ENCODE measurements around the gene TCF3.

TCF3 gene

DNA sequence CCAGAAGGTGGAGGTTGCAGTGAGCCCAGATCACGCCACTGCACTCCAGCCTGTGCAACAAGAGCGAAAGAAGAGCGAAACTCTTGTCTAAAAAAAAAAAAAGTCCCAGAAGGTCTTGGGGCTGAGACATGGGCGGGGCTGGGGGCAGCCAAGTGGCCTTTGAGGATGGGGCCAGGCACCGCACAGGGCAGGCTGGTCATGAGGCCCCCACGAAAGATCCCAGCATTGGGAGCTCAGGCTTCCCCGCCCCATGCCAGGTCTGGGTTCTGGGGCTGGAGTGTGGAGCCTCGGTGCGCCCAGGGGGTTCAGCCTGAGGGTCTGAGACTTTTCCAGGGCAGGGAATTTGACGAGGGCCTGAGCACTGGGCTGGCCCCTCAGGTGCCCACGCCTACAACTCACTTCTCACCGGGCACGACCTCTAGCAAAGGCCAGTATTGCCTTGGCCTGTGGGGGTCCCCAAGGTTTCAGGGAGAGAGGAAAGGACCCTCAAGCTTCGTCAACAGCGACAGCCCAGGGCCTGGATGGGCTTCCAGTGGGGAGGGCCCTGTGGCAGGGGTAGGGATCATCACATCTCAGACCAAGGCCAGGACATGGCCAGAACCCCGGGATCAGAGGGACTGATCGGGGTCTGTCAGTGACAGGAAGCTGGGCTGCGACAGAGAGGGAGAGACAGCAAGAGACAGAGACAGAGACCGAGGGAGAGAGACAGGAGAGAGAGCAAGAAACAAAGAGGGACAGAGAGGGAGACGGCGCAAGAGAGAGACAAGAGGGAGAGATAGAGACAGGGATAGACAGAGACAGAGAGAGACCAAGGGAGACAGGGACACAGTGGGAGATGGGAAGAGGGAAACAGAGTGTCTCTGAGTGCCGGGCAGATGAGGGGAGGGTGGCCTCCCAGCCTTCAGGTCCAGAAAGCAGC is 76.8 kb downstream of the TCF3 start:
- Histone ChIP-seq H3K27me3 (ENCODE audit: insufficient read depth, low read length, poor library complexity, severe bottlenecking) (no peaks in the 10 kb centered on the region), H3K9me2 (replicated peaks; ENCODE audit: low read depth, low read length) (no peaks in the 10 kb centered on the region), H3K36me3 (ENCODE audit: insufficient read depth, low read length) (peaks cover 34% of the 10 kb centered on the region; the same call in 1 of the 2 replicates), H3K79me2 (ENCODE audit: insufficient read depth, low read length) (no peaks in the 10 kb centered on the region), H2AFZ (ENCODE audit: low read length) (no peak overlapping the region), H3K4me2 (ENCODE audit: low read depth, low read length, poor library complexity, severe bottlenecking) (no peak overlapping the region), H4K20me1 (ENCODE audit: insufficient read depth, low read length, poor library complexity, severe bottlenecking) (no peaks in the 10 kb centered on the region), H3K9me3 (ENCODE audit: insufficient read depth, low read depth, low read length) (no peaks in the 10 kb centered on the region), H3K9ac (ENCODE audit: low read depth, low read length, poor library complexity, severe bottlenecking) (no peak overlapping the region), H3F3A (ENCODE audit: low read depth) (no peaks in the 10 kb centered on the region), H3K4me1 (ENCODE audit: insufficient read depth, low read length, poor library complexity, severe bottlenecking) (no peaks in the 10 kb centered on the region), H3K4me3 (ENCODE audit: low read length, poor library complexity, severe bottlenecking) (no peak overlapping the region)
- TF ChIP-seq EZH2phosphoT487 (IDR thresholded peaks at IDR 0.05; ENCODE audit: borderline replicate concordance), result no peak
- TF ChIP-seq, protein P1, sequence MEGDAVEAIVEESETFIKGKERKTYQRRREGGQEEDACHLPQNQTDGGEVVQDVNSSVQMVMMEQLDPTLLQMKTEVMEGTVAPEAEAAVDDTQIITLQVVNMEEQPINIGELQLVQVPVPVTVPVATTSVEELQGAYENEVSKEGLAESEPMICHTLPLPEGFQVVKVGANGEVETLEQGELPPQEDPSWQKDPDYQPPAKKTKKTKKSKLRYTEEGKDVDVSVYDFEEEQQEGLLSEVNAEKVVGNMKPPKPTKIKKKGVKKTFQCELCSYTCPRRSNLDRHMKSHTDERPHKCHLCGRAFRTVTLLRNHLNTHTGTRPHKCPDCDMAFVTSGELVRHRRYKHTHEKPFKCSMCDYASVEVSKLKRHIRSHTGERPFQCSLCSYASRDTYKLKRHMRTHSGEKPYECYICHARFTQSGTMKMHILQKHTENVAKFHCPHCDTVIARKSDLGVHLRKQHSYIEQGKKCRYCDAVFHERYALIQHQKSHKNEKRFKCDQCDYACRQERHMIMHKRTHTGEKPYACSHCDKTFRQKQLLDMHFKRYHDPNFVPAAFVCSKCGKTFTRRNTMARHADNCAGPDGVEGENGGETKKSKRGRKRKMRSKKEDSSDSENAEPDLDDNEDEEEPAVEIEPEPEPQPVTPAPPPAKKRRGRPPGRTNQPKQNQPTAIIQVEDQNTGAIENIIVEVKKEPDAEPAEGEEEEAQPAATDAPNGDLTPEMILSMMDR (conservative IDR thresholded peaks at IDR 0.05; ENCODE audit: low read length), result no peak

DNA sequence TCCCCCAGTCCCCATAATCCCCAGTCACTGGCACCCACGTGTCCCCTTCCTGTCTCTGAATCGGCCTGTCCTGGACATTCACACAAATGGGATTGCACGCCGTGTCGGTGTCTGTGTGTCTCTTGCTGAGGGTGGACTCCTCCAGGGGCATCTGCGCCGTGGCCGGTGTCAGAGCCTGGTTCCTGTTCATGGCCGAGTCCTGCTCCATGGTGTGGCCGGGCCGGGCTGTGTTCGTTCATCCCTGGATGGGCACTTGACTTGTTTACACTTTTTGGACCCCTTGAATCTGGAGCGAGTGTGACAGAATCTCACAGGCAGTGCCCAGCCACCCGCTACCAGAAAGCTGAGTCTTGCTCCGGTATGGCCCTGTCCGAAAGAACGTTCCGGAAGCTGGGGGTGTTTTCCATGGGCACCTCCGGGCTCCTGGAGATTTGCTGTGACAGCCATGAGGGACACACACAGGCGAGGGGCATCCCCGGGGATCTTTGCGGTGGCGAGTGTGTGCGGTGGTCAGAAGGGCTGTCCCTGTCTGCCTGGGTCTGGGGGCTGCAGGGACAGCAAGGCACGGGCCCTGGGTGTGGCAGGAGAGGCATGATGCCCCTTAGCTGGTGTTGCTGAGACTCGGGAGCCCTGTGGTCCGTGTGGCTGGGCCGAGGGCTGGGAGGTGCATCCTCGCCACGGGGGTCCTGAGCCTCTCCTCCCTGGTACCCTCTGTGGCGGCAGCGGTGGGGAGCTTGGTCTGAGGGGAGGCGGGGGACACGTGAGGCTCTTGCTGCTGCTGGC is 77.9 kb downstream of the TCF3 start:
- no peaks in the 10 kb centered on the region for H3K27me3 ChIP-seq (ENCODE audit: insufficient read depth, low read length, poor library complexity, severe bottlenecking)
- no peak for TF ChIP-seq EZH2phosphoT487 (IDR thresholded peaks at IDR 0.05; ENCODE audit: borderline replicate concordance)
- TF ChIP-seq, protein P1 (conservative IDR thresholded peaks at IDR 0.05; ENCODE audit: low read length), result no peak
- H3K9me2 ChIP-seq (replicated peaks; ENCODE audit: low read depth, low read length), result no peaks in the 10 kb centered on the region
- H4K20me1 ChIP-seq (ENCODE audit: insufficient read depth, low read length, poor library complexity, severe bottlenecking), result no peaks in the 10 kb centered on the region
- no peaks in the 10 kb centered on the region for H3K9me3 ChIP-seq (ENCODE audit: insufficient read depth, low read depth, low read length)
- no peaks in the 10 kb centered on the region for H3K4me1 ChIP-seq (ENCODE audit: insufficient read depth, low read length, poor library complexity, severe bottlenecking)
- H3K79me2 ChIP-seq (ENCODE audit: insufficient read depth, low read length), result no peaks in the 10 kb centered on the region
- H3F3A ChIP-seq (ENCODE audit: low read depth), result no peaks in the 10 kb centered on the region
- H3K4me3 ChIP-seq (ENCODE audit: low read length, poor library complexity, severe bottlenecking), result no peak overlapping the region
- H3K36me3 ChIP-seq (ENCODE audit: insufficient read depth, low read length), result peaks cover 24% of the 10 kb centered on the region; the same call in 1 of the 2 replicates
- H3K4me2 ChIP-seq (ENCODE audit: low read depth, low read length, poor library complexity, severe bottlenecking), result no peak overlapping the region
- no peak overlapping the region for H2AFZ ChIP-seq (ENCODE audit: low read length)
- no peak overlapping the region for H3K9ac ChIP-seq (ENCODE audit: low read depth, low read length, poor library complexity, severe bottlenecking)

GRCh38 chr19:1572795-1573194 is 79.6 kb downstream of the TCF3 start:
- Histone ChIP-seq H3K4me3 (ENCODE audit: low read length, poor library complexity, severe bottlenecking) (no peak overlapping the region), H2AFZ (ENCODE audit: low read length) (no peak overlapping the region), H3K9me3 (ENCODE audit: insufficient read depth, low read depth, low read length) (no peaks in the 10 kb centered on the region), H4K20me1 (ENCODE audit: insufficient read depth, low read length, poor library complexity, severe bottlenecking) (no peaks in the 10 kb centered on the region), H3K9ac (ENCODE audit: low read depth, low read length, poor library complexity, severe bottlenecking) (no peak overlapping the region), H3K36me3 (ENCODE audit: insufficient read depth, low read length) (peaks cover 12% of the 10 kb centered on the region; the same call in 1 of the 2 replicates), H3K79me2 (ENCODE audit: insufficient read depth, low read length) (no peaks in the 10 kb centered on the region), H3K4me1 (ENCODE audit: insufficient read depth, low read length, poor library complexity, severe bottlenecking) (peaks cover 5% of the 10 kb centered on the region), H3K9me2 (replicated peaks; ENCODE audit: low read depth, low read length) (no peaks in the 10 kb centered on the region), H3K27me3 (ENCODE audit: insufficient read depth, low read length, poor library complexity, severe bottlenecking) (no peaks in the 10 kb centered on the region), H3F3A (ENCODE audit: low read depth) (no peaks in the 10 kb centered on the region), H3K4me2 (ENCODE audit: low read depth, low read length, poor library complexity, severe bottlenecking) (no peak overlapping the region)
- no peak for TF ChIP-seq EZH2phosphoT487 (IDR thresholded peaks at IDR 0.05; ENCODE audit: borderline replicate concordance)
- TF ChIP-seq, protein P1 (conservative IDR thresholded peaks at IDR 0.05; ENCODE audit: low read length), result no peak
